ENCODE measurements around the gene GLIPR2.

Gene GLIPR2

DNA sequence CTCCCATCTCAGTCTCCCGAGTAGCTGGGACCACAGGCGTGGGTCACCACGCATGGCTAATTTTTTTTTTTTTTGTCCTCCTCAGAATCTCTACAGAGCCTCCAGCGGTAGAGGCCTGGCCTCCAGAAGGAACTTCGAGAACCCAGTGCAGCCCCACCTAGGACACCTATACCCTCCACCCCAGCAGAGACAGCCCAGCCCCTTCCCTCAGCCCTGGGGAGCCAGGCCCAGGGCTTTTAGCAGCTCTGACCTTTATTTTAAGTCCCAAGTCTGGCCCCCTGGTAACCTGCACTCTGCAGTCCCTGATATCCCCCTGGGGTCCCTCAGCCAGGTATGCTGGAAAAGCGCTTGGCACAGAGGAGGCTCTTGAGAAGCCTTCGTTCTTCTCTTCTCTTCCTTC, 5.2 kb downstream of the GLIPR2 start:
- peak overlapping the region; percentile 85 to 99 for H3K4me3 ChIP-seq (ENCODE audit: low read depth in 1 of 2, low read length in 1 of 2)
- H3K4me1 ChIP-seq (ENCODE audit: control insufficient read depth in 1 of 2, insufficient read depth in 1 of 2, low read depth in 1 of 2, low read length in 1 of 2), result peaks cover 95 to 99% of the 10 kb centered on the region in 2 experiments
- TF ChIP-seq, protein P1, sequence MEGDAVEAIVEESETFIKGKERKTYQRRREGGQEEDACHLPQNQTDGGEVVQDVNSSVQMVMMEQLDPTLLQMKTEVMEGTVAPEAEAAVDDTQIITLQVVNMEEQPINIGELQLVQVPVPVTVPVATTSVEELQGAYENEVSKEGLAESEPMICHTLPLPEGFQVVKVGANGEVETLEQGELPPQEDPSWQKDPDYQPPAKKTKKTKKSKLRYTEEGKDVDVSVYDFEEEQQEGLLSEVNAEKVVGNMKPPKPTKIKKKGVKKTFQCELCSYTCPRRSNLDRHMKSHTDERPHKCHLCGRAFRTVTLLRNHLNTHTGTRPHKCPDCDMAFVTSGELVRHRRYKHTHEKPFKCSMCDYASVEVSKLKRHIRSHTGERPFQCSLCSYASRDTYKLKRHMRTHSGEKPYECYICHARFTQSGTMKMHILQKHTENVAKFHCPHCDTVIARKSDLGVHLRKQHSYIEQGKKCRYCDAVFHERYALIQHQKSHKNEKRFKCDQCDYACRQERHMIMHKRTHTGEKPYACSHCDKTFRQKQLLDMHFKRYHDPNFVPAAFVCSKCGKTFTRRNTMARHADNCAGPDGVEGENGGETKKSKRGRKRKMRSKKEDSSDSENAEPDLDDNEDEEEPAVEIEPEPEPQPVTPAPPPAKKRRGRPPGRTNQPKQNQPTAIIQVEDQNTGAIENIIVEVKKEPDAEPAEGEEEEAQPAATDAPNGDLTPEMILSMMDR (IDR thresholded peaks at IDR 0.05), result no peak
- no peaks in the 10 kb centered on the region for H3K27me3 ChIP-seq
- H3K9me3 ChIP-seq, result no peaks in the 10 kb centered on the region
- H3K27ac ChIP-seq, result peak overlapping the region; percentile 100
- H3K36me3 ChIP-seq, result peaks cover 18% of the 10 kb centered on the region

DNA sequence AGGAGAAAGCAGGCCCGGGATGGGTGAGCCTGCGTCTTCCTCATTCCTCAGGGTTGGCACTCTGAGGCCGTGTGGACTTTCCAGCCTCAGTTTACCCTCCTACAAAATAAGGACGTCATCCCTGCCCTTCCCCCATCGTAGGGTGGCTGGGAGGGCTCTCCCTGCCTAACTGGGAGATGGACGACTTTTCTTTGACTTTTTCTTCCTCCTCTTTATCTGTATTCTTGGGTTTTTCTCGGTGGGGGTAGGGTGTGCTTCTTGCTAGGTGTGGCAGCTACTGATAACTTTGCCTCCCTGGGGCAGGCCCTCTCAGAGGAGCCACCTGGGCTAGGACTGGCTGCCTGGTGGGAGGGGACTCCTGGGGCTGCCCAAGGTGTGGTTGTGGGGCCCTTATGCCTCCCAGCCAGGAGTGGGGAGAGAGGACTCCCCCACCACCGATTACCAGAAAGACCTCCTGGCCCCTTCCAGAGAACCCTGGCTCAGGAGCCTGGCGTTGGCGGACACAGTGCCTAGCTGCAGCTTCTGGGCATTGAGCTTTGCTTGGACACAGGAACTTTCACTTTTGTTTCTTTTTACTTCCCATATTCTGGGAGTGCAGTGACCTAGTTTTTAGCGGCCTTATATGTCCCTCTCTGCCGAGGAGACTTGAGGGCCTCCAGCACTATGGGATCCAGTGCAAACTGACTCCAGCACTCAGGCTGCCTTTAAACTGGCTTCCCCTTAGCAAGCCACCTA, 6.1 kb downstream of the GLIPR2 start:
- H3K9me3 ChIP-seq, result no peaks in the 10 kb centered on the region
- peaks cover 100% of the 10 kb centered on the region in 2 experiments for H3K4me1 ChIP-seq (ENCODE audit: control insufficient read depth in 1 of 2, insufficient read depth in 1 of 2, low read depth in 1 of 2, low read length in 1 of 2)
- H3K27me3 ChIP-seq, result no peaks in the 10 kb centered on the region
- H3K4me3 ChIP-seq (ENCODE audit: low read depth in 1 of 2, low read length in 1 of 2), result peak overlapping the region; percentile 85 to 99
- H3K27ac ChIP-seq, result peak overlapping the region; percentile 100
- TF ChIP-seq, protein P1 (IDR thresholded peaks at IDR 0.05), result peak; percentile 35
- H3K36me3 ChIP-seq, result peaks cover 27% of the 10 kb centered on the region

DNA sequence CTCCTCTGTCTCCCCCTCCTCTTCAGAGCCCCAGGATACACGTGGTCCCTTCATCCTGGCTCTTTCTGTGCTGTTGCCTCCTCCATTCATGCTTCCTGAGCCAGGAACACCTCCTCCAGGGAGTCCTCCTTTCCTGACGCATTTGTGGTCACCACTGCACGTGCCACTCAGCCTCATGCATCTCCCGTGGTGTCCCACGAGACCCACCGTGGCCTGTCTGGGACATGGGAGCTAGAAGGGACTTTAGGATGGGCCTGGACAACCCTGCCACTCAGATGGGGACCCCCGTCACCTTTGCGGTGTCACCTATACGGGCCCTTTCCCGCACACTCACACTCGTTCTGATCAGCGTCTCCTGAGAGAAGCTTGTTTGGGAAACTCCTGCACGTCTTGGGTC, 6.7 kb downstream of the GLIPR2 start:
- H3K27ac ChIP-seq, result peak overlapping the region; percentile 100
- H3K4me1 ChIP-seq (ENCODE audit: control insufficient read depth in 1 of 2, insufficient read depth in 1 of 2, low read depth in 1 of 2, low read length in 1 of 2), result peaks cover 100% of the 10 kb centered on the region in 2 experiments
- peak overlapping the region; percentile 85 to 99 for H3K4me3 ChIP-seq (ENCODE audit: low read depth in 1 of 2, low read length in 1 of 2)

DNA sequence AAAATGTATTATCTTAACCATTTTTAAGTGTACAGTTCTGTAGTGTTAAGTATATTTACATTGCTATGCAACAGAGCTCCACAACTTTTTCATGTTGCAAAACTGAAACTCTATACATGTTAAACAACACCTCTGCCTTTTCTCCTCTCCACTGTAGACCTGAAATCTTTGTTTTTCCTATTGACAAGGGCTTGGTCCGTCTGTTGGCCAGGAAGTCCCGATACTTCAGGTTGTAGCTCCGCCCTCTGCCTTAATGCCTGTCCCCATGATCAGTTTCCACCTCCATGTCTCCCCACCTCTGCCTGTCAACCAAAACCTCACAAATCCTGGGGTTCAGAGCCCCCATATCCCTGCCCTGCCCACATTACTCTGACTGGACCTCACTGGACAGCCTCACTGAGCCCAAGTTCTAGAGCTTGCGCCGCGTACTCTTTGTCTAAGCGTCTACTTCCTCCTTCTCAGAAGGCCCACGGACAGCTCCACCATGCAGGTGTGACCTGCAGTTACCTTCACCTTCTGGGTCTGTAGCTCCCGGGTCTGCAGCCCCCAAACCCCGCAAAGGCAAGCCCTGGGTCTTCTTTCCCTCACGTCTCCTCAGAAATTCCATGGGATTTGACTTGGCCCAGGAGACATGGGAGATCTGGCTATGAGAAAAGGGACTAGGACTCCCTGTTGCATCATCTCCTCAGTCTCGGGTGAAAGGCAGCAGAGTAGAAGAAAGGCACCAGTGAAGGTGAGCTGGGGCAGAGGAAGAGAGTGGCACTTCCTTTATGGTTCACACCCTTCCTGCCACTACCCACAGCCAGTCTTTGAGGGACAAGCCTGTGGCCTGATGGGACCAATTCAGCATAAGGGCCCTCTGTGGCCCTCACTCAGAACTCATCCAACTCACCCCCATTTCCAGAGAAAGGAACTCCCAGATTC, 8.0 kb downstream of the GLIPR2 start:
- H3K4me1 ChIP-seq (ENCODE audit: control insufficient read depth in 1 of 2, insufficient read depth in 1 of 2, low read depth in 1 of 2, low read length in 1 of 2), result peaks cover 100% of the 10 kb centered on the region in 2 experiments
- H3K36me3 ChIP-seq, result peaks cover 46% of the 10 kb centered on the region
- no peaks in the 10 kb centered on the region for H3K9me3 ChIP-seq
- H3K27ac ChIP-seq, result peak overlapping the region; percentile 100
- no peaks in the 10 kb centered on the region for H3K27me3 ChIP-seq
- H3K4me3 ChIP-seq (ENCODE audit: low read depth in 1 of 2, low read length in 1 of 2), result peak overlapping the region; percentile 85 to 99
- TF ChIP-seq, protein P1 (IDR thresholded peaks at IDR 0.05), result no peak

More for the DNA sequence above, 6.7 kb downstream of the GLIPR2 start:
- Histone ChIP-seq H3K9me3 (no peaks in the 10 kb centered on the region), H3K27me3 (no peaks in the 10 kb centered on the region), H3K36me3 (peaks cover 33% of the 10 kb centered on the region)
- TF ChIP-seq, protein P1 (IDR thresholded peaks at IDR 0.05), result no peak

DNA sequence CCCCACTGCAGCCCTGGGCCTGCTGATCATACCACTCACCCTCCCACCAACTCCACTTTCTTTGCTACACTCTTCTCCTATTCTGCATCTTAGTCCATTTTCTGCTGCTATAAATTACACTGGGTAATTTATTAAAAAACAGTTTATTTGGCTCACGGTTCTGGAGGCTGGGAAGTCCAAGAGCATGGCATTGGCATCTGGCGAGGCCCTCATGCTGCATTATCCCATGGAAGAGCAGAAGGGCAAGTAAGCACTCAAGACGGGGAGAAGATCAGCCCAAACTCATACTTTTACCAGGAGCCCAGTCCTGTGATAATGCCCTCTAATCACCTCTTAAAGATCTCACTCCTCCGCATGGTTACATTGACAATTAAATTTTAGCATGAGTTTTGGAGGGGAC, 9.4 kb downstream of the GLIPR2 start:
- peak overlapping the region; percentile 100 for H3K27ac ChIP-seq
- no peaks in the 10 kb centered on the region for H3K9me3 ChIP-seq
- H3K4me3 ChIP-seq (ENCODE audit: low read depth in 1 of 2, low read length in 1 of 2), result peak overlapping the region; percentile 85 to 99
- H3K36me3 ChIP-seq, result peaks cover 57% of the 10 kb centered on the region
- H3K4me1 ChIP-seq (ENCODE audit: control insufficient read depth in 1 of 2, insufficient read depth in 1 of 2, low read depth in 1 of 2, low read length in 1 of 2), result peaks cover 100% of the 10 kb centered on the region in 2 experiments
- TF ChIP-seq, protein P1 (IDR thresholded peaks at IDR 0.05), result no peak
- H3K27me3 ChIP-seq, result no peaks in the 10 kb centered on the region

Data from neutrophil (primary cell).